SU-DHL-6 (cell line): ENCODE data around the gene ADSS1.

Experiments
- EZH2phosphoT487 ChIP-seq: fragments of 200-600 bp; sonication (generic), shearing (Covaris generic); conservative IDR thresholded peaks from 2 replicates; pipeline ENCODE4 v1.6.1; 2018; ENCODE audit warnings: mild to moderate bottlenecking, antibody characterized with exemption, low read length, moderate library complexity, mixed read lengths
- TF ChIP-seq, protein P1 (sequence below): fragments of 200-600 bp; sonication (generic); IDR thresholded peaks from one replicate; pipeline ENCODE4 v1.5.1; 2017; ENCODE audit warnings: antibody characterized with exemption, mild to moderate bottlenecking, low read length, moderate library complexity; ENCODE audit not compliant: insufficient read depth, poor library complexity, severe bottlenecking

DNA sequence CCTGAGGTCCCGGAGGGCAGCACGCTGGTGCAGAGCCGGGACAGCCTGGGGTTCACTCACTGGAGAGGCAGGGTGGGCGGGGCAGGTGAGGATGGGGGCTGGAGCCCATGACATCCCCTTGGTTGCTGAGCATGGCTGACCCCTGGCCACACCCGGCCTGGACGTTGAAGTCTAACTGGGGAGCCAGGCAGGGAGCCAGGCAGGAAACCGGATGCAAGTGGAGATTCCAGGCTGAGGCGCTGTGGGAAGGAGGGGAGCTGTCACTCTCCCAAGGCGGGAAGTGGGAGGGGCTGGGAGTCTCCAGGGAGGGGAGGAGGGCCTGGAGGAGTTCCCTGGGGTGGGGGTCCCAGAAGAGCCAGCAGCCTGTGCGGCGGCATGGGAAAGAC lies 42.3 kb upstream of the ADSS1 start:
- TF ChIP-seq, protein P1, sequence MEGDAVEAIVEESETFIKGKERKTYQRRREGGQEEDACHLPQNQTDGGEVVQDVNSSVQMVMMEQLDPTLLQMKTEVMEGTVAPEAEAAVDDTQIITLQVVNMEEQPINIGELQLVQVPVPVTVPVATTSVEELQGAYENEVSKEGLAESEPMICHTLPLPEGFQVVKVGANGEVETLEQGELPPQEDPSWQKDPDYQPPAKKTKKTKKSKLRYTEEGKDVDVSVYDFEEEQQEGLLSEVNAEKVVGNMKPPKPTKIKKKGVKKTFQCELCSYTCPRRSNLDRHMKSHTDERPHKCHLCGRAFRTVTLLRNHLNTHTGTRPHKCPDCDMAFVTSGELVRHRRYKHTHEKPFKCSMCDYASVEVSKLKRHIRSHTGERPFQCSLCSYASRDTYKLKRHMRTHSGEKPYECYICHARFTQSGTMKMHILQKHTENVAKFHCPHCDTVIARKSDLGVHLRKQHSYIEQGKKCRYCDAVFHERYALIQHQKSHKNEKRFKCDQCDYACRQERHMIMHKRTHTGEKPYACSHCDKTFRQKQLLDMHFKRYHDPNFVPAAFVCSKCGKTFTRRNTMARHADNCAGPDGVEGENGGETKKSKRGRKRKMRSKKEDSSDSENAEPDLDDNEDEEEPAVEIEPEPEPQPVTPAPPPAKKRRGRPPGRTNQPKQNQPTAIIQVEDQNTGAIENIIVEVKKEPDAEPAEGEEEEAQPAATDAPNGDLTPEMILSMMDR: no peak
- TF ChIP-seq EZH2phosphoT487: no peak
